Keratinocyte (primary cell): ENCODE data around the gene NEK6. TPM values are rescaled to one million over a fixed set of nuclear protein-coding genes. Genes with fewer than 3 reads are reported as not detected.
A peak's percentile ranks its signal among the peaks of the same experiment; 100 is the strongest.

ENCODE experiments used
- DNase-seq: peaks from one replicate; pipeline ENCODE4 v3.0.0-alpha.2; 2011; ENCODE audit warnings: low read depth, missing footprints, low spot score
- FAIRE-seq: peaks from 2 replicates; lab custom pipeline; 2011; peaks lifted over from hg19 to GRCh38; lab: Jason Lieb, UNC
- H2AFZ ChIP-seq: 2 replicates; pipeline ENCODE4 v1.6.0; 2012; ENCODE audit warnings: low read length, control low read depth, inconsistent platforms; ENCODE audit not compliant: control insufficient read depth
- H3K27ac ChIP-seq: 2 replicates; pipeline ENCODE4 v1.5.1; 2011; ENCODE audit warnings: low read length; ENCODE audit not compliant: control insufficient read depth, insufficient read depth
- H3K27me3 ChIP-seq: 3 replicates; pipeline ENCODE4 v1.6.0; 2011; ENCODE audit warnings: low read length; ENCODE audit not compliant: control insufficient read depth, insufficient read depth; ENCODE audit errors: extremely low read depth
- H3K36me3 ChIP-seq, 2 experiments: 2 replicates in 1 of 2; 3 replicates in 1 of 2; pipeline ENCODE4 v1.5.1; 2011; ENCODE audit warnings: low read length in 2 of 2, mild to moderate bottlenecking in 1 of 2; ENCODE audit not compliant: control insufficient read depth in 2 of 2, insufficient read depth in 2 of 2; ENCODE audit errors: extremely low read depth in 1 of 2
- H3K4me1 ChIP-seq: 3 replicates; pipeline ENCODE4 v1.5.1; 2011; ENCODE audit warnings: low read length; ENCODE audit not compliant: control insufficient read depth, insufficient read depth; ENCODE audit errors: extremely low read depth
- H3K4me2 ChIP-seq: 3 replicates; pipeline ENCODE4 v1.6.0; 2011; ENCODE audit warnings: low read depth, low read length; ENCODE audit not compliant: control insufficient read depth, insufficient read depth; ENCODE audit errors: extremely low read depth
- H3K4me3 ChIP-seq, 3 experiments: fragments of 200-600 bp in 1 of 3; sonication (generic) in 1 of 3; 2 replicates in 2 of 3; 3 replicates in 1 of 3; pipeline ENCODE4 v1.5.1; 2011 to 2016; ENCODE audit warnings: low read length in 3 of 3, mild to moderate bottlenecking in 3 of 3, control low read depth in 2 of 3, inconsistent platforms in 1 of 3, low read depth in 1 of 3, mixed read lengths in 1 of 3, mixed run types in 1 of 3, moderate library complexity in 1 of 3; ENCODE audit not compliant: control insufficient read depth in 2 of 3, insufficient read depth in 2 of 3; ENCODE audit errors: extremely low read depth in 1 of 3
- H3K79me2 ChIP-seq: 2 replicates; pipeline ENCODE4 v1.6.0; 2012; ENCODE audit warnings: low read length; ENCODE audit not compliant: control insufficient read depth, insufficient read depth
- H3K9ac ChIP-seq: 3 replicates; pipeline ENCODE4 v1.6.0; 2011; ENCODE audit warnings: low read length; ENCODE audit not compliant: control insufficient read depth, insufficient read depth; ENCODE audit errors: extremely low read depth
- H3K9me1 ChIP-seq: 3 replicates; pipeline ENCODE4 v1.6.0; 2011; ENCODE audit warnings: low read length; ENCODE audit not compliant: control insufficient read depth, insufficient read depth; ENCODE audit errors: extremely low read depth
- H3K9me3 ChIP-seq: 2 replicates; pipeline ENCODE4 v1.5.1; 2012; ENCODE audit warnings: low read depth, low read length; ENCODE audit not compliant: control insufficient read depth
- H4K20me1 ChIP-seq: 3 replicates; pipeline ENCODE4 v1.6.0; 2011; ENCODE audit warnings: low read length; ENCODE audit not compliant: control insufficient read depth, insufficient read depth; ENCODE audit errors: extremely low read depth
- EZH2 ChIP-seq: IDR thresholded peaks from one replicate; pipeline ENCODE4 v1.6.1; 2012; ENCODE audit warnings: inconsistent platforms, mild to moderate bottlenecking, low read length, moderate library complexity
- dilution Hi-C: fragments of 300-500 bp; cut with MboI; formaldehyde crosslinking; loops from one replicate; pipeline ENCODE4 v1.7.0; 2020; ENCODE audit warnings: low sequenced_read_pairs; ENCODE audit not compliant: extremely low pct_ligation_motif_present
- polyA plus RNA-seq, 5 experiments: library from polyadenylated mRNA; depleted of rRNA in 3 of 5; stranded (reverse) in 3 of 5; stranded (forward) in 1 of 5; unstranded in 1 of 5; fragments of >200 nt; gene quantifications; 1 replicate in 1 of 5; 2 replicates in 3 of 5; 3 replicates in 1 of 5; pipeline versions ENCODE4 v1.2.1 to v1.2.3, GENCODE V29; 2011 to 2012; ENCODE audit warnings: missing spikeins in 2 of 5, low read depth in 1 of 5, low replicate concordance in 1 of 5
- TF ChIP-seq, protein P1 (sequence below), 3 experiments: IDR thresholded peaks in 1 of 3; conservative IDR thresholded peaks in 1 of 3; optimal IDR thresholded peaks in 1 of 3; 2 replicates in 2 of 3; 3 replicates in 1 of 3; pipeline versions ENCODE3 to v1.5.1; 2011; ENCODE audit warnings: low read length in 3 of 3, mild to moderate bottlenecking in 3 of 3, moderate library complexity in 2 of 3, control low read depth in 1 of 3, inconsistent platforms in 1 of 3; ENCODE audit not compliant: insufficient read depth in 2 of 3; ENCODE audit errors: extremely low read depth in 1 of 3

NEK6 gene
- polyA plus RNA-seq, 1 donor (not counting 4 experiments of a cell fraction or from before 2014, with no cell fraction given): 56.4 TPM

DNA sequence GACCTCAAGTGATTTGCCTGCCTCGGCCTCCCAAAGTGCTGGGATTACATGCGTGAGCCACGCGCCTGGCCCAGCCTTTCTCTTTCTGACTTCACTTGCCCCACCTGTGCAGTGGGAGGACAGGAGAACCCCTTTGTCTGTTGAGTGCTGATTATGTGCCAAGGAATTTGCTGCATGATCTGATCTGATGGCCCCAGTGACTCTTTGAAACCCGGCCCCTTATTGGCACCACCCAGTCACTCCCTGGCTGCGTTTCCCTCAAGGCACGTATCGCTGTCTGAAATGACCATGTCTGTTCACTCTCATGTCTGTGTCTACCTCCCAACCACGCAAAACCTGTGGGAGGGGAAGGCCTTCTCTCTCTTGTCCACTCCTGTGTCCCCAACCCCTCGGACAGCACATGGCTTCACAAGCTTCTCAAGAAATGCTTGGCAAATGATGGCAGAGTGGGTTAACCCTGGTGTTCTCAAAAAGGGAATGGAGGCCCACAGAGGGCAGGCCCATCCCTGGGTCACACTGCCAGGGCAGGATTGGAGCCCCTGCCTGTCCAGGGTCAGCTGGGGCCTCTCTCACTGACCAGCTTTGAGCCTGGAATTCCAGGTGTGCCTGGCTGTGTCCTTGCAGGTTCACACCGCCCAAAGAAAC lies 21.9 kb downstream of the NEK6 start:
- Histone ChIP-seq H3K9ac (peak overlapping the region; percentile 63), H3K27ac (peak overlapping the region; percentile 65), H2AFZ (no peak overlapping the region), H3K4me2 (peak overlapping the region; percentile 73), H3K9me3 (no peaks in the 10 kb centered on the region), H3K79me2 (peaks cover 92% of the 10 kb centered on the region), H3K36me3 (peaks cover 1 to 8% of the 10 kb centered on the region in 2 experiments), H3K4me3 (peak overlapping the region in 1 of 3 experiments; percentile 4), H3K27me3 (no peaks in the 10 kb centered on the region), H4K20me1 (peaks cover 2% of the 10 kb centered on the region), H3K4me1 (peaks cover 22% of the 10 kb centered on the region), H3K9me1 (peaks cover 3% of the 10 kb centered on the region)
- dilution Hi-C loops: no loop called here
- FAIRE-seq (peak; percentile 92), DNase-seq (peak; percentile 79)
- no peak for TF ChIP-seq EZH2
- TF ChIP-seq, protein P1, sequence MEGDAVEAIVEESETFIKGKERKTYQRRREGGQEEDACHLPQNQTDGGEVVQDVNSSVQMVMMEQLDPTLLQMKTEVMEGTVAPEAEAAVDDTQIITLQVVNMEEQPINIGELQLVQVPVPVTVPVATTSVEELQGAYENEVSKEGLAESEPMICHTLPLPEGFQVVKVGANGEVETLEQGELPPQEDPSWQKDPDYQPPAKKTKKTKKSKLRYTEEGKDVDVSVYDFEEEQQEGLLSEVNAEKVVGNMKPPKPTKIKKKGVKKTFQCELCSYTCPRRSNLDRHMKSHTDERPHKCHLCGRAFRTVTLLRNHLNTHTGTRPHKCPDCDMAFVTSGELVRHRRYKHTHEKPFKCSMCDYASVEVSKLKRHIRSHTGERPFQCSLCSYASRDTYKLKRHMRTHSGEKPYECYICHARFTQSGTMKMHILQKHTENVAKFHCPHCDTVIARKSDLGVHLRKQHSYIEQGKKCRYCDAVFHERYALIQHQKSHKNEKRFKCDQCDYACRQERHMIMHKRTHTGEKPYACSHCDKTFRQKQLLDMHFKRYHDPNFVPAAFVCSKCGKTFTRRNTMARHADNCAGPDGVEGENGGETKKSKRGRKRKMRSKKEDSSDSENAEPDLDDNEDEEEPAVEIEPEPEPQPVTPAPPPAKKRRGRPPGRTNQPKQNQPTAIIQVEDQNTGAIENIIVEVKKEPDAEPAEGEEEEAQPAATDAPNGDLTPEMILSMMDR (optimal IDR thresholded peaks at IDR 0.05 in 1 of 3, IDR thresholded peaks at IDR 0.05 in 1 of 3, conservative IDR thresholded peaks at IDR 0.05 in 1 of 3; ENCODE audit: extremely low read depth in 1 of 3, insufficient read depth in 2 of 3, low read length in 3 of 3): no peak

DNA sequence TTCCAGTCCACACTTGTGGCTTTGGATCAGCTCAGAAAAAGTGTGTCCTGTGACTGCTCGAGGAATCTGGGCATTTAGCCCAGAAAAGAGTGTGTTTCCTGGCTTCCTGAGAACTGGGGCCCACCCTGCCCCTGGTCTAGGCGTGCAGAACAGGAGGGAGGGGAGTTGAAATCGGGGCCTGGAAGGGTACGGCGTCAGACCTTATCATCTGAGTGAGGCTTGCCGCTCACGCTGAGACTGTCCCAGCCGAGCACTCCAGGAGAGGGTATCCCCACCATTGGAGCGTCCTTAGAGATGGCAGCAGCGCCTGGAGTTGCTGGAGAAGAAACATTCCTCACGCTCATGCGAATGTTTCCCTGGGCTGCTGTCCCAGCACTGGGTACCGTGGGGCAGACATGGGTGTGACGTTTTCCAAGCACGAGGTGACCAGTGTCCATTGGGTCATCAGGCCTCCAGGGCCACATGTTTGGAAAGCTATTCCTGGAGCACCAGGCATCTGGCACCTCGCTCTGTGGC lies 22.5 kb downstream of the NEK6 start:
- peak overlapping the region; percentile 65 for H3K27ac ChIP-seq
- no peak for TF ChIP-seq EZH2
- TF ChIP-seq, protein P1 (optimal IDR thresholded peaks at IDR 0.05 in 1 of 3, IDR thresholded peaks at IDR 0.05 in 1 of 3, conservative IDR thresholded peaks at IDR 0.05 in 1 of 3; ENCODE audit: extremely low read depth in 1 of 3, insufficient read depth in 2 of 3, low read length in 3 of 3): no peak
- H3K9me1 ChIP-seq: peaks cover 3% of the 10 kb centered on the region
- H3K36me3 ChIP-seq: peaks cover 1 to 11% of the 10 kb centered on the region in 2 experiments
- DNase-seq: no peak
- FAIRE-seq: no peak
- dilution Hi-C loops: no loop called here
- no peak overlapping the region for H2AFZ ChIP-seq
- peaks cover 22% of the 10 kb centered on the region for H3K4me1 ChIP-seq
- H3K27me3 ChIP-seq: no peaks in the 10 kb centered on the region
- peaks cover 92% of the 10 kb centered on the region for H3K79me2 ChIP-seq
- no peaks in the 10 kb centered on the region for H3K9me3 ChIP-seq
- H3K4me3 ChIP-seq: peak overlapping the region in 1 of 3 experiments; percentile 4
- peak overlapping the region; percentile 73 for H3K4me2 ChIP-seq
- H4K20me1 ChIP-seq: peaks cover 5% of the 10 kb centered on the region
- H3K9ac ChIP-seq: peak overlapping the region; percentile 63
